Natural killer cell (primary cell): ENCODE data around the gene REELD1. TPM values are rescaled to one million over a fixed set of nuclear protein-coding genes. Genes with fewer than 3 reads are reported as not detected.

Experiments used
- ATAC-seq, 3 donors: fragments of 150-1000 bp in 2 of 3; fragments of 200-7000 bp in 1 of 3; cut with Tn5 transposase; 1 replicate in 1 of 3; 2 replicates in 2 of 3; pipeline ENCODE4 v1.10.0; 2021; ENCODE audit warnings: mild to moderate bottlenecking in 2 of 3, moderate library complexity in 2 of 3
- DNase-seq, 2 donors: peaks; one replicate each; pipeline versions ENCODE4 v3.0.0 to v3.0.0-alpha.2; 2013 to 2021; ENCODE audit warnings: mixed read lengths in 1 of 2
- H3K27ac ChIP-seq: one replicate; pipeline ENCODE4 v1.5.1; 2013; ENCODE audit warnings: mild to moderate bottlenecking, low read length
- H3K27me3 ChIP-seq: one replicate; pipeline ENCODE4 v1.6.1; 2013; ENCODE audit warnings: low read length; ENCODE audit not compliant: control insufficient read depth, insufficient read depth
- H3K36me3 ChIP-seq: one replicate; pipeline ENCODE4 v1.6.1; 2013; ENCODE audit warnings: low read length; ENCODE audit not compliant: control insufficient read depth, insufficient read depth
- H3K4me1 ChIP-seq: one replicate; pipeline ENCODE4 v1.6.1; 2013; ENCODE audit warnings: low read length; ENCODE audit not compliant: control insufficient read depth, insufficient read depth
- H3K4me3 ChIP-seq: one replicate; pipeline ENCODE4 v1.5.1; 2013; ENCODE audit warnings: low read length
- H3K9me3 ChIP-seq: one replicate; pipeline ENCODE4 v1.6.1; 2013; ENCODE audit warnings: low read length; ENCODE audit not compliant: control insufficient read depth, insufficient read depth
- H3K27ac Mint-ChIP-seq, 2 donors: one replicate each; pipeline ENCODE4 v1.8.0; 2022; ENCODE audit warnings: mild to moderate bottlenecking in 2 of 2, mixed read lengths in 2 of 2, moderate library complexity in 1 of 2
- H3K27me3 Mint-ChIP-seq, 2 donors: one replicate each; pipeline ENCODE4 v1.8.0; 2022; ENCODE audit warnings: low read depth in 2 of 2, mixed read lengths in 2 of 2
- H3K36me3 Mint-ChIP-seq: one replicate; pipeline ENCODE4 v1.8.0; 2022; ENCODE audit warnings: mixed read lengths
- H3K4me1 Mint-ChIP-seq, 2 donors: one replicate each; pipeline ENCODE4 v1.8.0; 2022; ENCODE audit warnings: mixed read lengths in 2 of 2
- H3K4me3 Mint-ChIP-seq: one replicate; pipeline ENCODE4 v1.8.0; 2022; ENCODE audit warnings: mild to moderate bottlenecking, moderate library complexity, mixed read lengths
- H3K9me3 Mint-ChIP-seq, 2 donors: one replicate each; pipeline ENCODE4 v1.8.0; 2022; ENCODE audit warnings: mixed read lengths in 2 of 2
- CTCF ChIP-seq: fragments of 200-600 bp; IDR thresholded peaks from one replicate; pipeline ENCODE4 v1.8.0; 2022; ENCODE audit warnings: antibody characterized with exemption
- WGBS: methylation state at CpG from one replicate; pipeline ENCODE4 v1.1.7; 2013; ENCODE audit warnings: missing lambda C conversion rate; ENCODE audit not compliant: insufficient coverage; 5-methylcytosine and 5-hydroxymethylcytosine counted together
- intact Hi-C: fragments of 100-400 bp; cut with micrococcal nuclease; formaldehyde crosslinking; loops from one replicate; pipeline ENCODE4 v1.14.2; 2022
- total RNA-seq, 4 donors: library from RNA; stranded (reverse); fragments of 120-200 nt in 1 of 4; gene quantifications; one replicate each; pipeline versions ENCODE4 v1.2.3 to v1.2.4, GENCODE V29; 2013 to 2022

Gene REELD1
- total RNA-seq, 3 donors from 2014 or later (not counting 1 experiment from before 2014, with no cell fraction given) = 0.72 to 2.2 (median 1.1) TPM

DNA sequence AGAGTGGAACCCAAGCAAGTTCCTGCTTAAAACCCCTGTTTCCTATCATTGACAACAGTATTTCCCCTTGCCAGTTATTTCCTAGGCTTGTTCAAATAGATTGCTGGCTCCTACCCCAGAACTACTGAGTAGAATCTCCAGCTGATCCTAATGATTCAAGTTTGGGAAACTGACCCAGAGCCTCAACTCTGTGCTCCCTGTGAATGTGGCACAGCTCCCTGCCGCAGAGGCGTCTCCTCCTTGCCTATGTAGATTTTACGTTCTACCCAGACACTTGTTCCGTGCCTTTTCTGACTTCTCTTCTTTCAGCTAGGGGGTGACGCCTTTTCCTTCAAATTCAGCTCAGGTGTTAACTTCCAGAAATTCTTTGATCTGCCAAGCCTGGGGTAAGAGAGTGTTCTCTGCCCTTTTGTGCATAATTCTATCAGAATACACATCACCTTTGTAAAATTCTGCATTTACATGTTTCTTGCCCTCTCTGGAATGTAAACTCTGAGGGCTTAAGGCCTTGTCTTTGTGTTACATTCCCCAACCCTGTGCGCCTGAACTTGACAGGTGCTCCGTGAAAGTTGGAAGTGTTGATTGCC, 34.5 kb upstream of the REELD1 start:
- DNase-seq (no peak), ATAC-seq (no peak)
- Histone ChIP-seq H3K27me3 (no peaks in the 10 kb centered on the region), H3K27ac (no peak overlapping the region), H3K9me3 (no peaks in the 10 kb centered on the region), H3K36me3 (peaks cover 21% of the 10 kb centered on the region), H3K4me3 (no peak overlapping the region), H3K4me1 (peaks cover 13% of the 10 kb centered on the region)
- H3K27ac Mint-ChIP-seq = peak overlapping the region; percentile 67 to 76
- intact Hi-C loops = loop anchor here (5.0 to 10.0 kb wide), 2 partner anchors 245 to 342 kb away; partner anchors contain the start of genes SLC10A7 and ZNF827
- H3K9me3 Mint-ChIP-seq = no peaks in the 10 kb centered on the region
- no peak overlapping the region for H3K4me3 Mint-ChIP-seq
- H3K36me3 Mint-ChIP-seq = no peaks in the 10 kb centered on the region
- no peaks in the 10 kb centered on the region for H3K27me3 Mint-ChIP-seq
- no peak for TF ChIP-seq CTCF
- 95% methylated on average over 6 of the region's 7 CpGs for WGBS
- peaks cover 69 to 71% of the 10 kb centered on the region in 2 donors for H3K4me1 Mint-ChIP-seq

- DNase-seq = no peak
- no peak for TF ChIP-seq CTCF
- Mint-ChIP-seq H3K27me3 (no peaks in the 10 kb centered on the region), H3K4me3 (no peak overlapping the region), H3K9me3 (no peaks in the 10 kb centered on the region), H3K36me3 (no peaks in the 10 kb centered on the region), H3K27ac (peak overlapping the region in 1 of 2 donors; percentile 32), H3K4me1 (peaks cover 51 to 56% of the 10 kb centered on the region in 2 donors)
- WGBS = 100% methylated on average over 3 of the region's 3 CpGs
- H3K4me1 ChIP-seq = peaks cover 9% of the 10 kb centered on the region
- H3K4me3 ChIP-seq = no peak overlapping the region
- H3K9me3 ChIP-seq = no peaks in the 10 kb centered on the region
- H3K27ac ChIP-seq = no peak overlapping the region
- intact Hi-C loops = no loop called here
- no peaks in the 10 kb centered on the region for H3K27me3 ChIP-seq
- H3K36me3 ChIP-seq = peaks cover 41% of the 10 kb centered on the region
- ATAC-seq = no peak
Observed at GRCh38 chr4:146182443-146182842, 31.9 kb upstream of the REELD1 start.

DNA sequence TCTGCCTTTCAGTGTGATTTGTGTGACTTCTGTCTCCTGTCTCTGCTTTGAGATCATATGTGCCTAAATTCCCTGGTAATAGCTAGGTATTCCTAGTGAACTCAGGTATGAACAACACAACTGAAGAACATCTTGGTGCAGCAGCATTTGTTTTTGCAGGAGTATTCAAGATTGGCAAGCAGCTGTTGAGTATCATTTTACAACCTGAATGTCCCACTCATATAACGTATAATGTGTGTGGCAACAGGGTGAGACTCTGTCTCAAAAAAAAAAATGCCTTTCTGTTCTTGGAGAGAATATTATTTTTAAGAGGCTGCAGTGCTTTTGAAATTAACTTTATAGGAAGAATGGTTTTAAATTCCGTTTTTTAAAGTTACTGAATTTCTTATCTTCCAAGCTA, 31.1 kb upstream of the REELD1 start:
- H3K4me1 ChIP-seq = peaks cover 1% of the 10 kb centered on the region
- DNase-seq (no peak), ATAC-seq (no peak)
- H3K4me3 ChIP-seq = no peak overlapping the region
- peaks cover 48% of the 10 kb centered on the region for H3K36me3 ChIP-seq
- H3K4me1 Mint-ChIP-seq = peaks cover 45 to 52% of the 10 kb centered on the region in 2 donors
- H3K27ac ChIP-seq = no peak overlapping the region
- no peaks in the 10 kb centered on the region for H3K36me3 Mint-ChIP-seq
- no peaks in the 10 kb centered on the region for H3K27me3 Mint-ChIP-seq
- no peaks in the 10 kb centered on the region for H3K9me3 Mint-ChIP-seq
- H3K27me3 ChIP-seq = no peaks in the 10 kb centered on the region
- 100% methylated on average over 2 of the region's 2 CpGs for WGBS
- no peak overlapping the region for H3K4me3 Mint-ChIP-seq
- intact Hi-C loops = no loop called here
- TF ChIP-seq CTCF = no peak
- no peaks in the 10 kb centered on the region for H3K9me3 ChIP-seq
- H3K27ac Mint-ChIP-seq = peak overlapping the region in 1 of 2 donors; percentile 32

- no peak for DNase-seq
- H3K9me3 Mint-ChIP-seq = no peaks in the 10 kb centered on the region
- peaks cover 72% of the 10 kb centered on the region for H3K36me3 ChIP-seq
- H3K4me1 Mint-ChIP-seq = peaks cover 18 to 25% of the 10 kb centered on the region in 2 donors
- no peak for TF ChIP-seq CTCF
- peaks cover 10% of the 10 kb centered on the region for H3K36me3 Mint-ChIP-seq
- H3K9me3 ChIP-seq = no peaks in the 10 kb centered on the region
- no peak overlapping the region for H3K4me3 ChIP-seq
- intact Hi-C loops = no loop called here
- ATAC-seq = no peak
- H3K4me3 Mint-ChIP-seq = no peak overlapping the region
- no peak overlapping the region for H3K27ac ChIP-seq
- H3K4me1 ChIP-seq = no peaks in the 10 kb centered on the region
- H3K27me3 Mint-ChIP-seq = no peaks in the 10 kb centered on the region
- H3K27me3 ChIP-seq = no peaks in the 10 kb centered on the region
- 95% methylated on average over 3 of the region's 4 CpGs for whole genome bisulfite sequencing
- peak overlapping the region in 1 of 2 donors; percentile 51 for H3K27ac Mint-ChIP-seq
Observed at GRCh38 chr4:146186041-146186440, 28.3 kb upstream of the REELD1 start.
